GM18508 (cell line): ENCODE results near the gene PHOSPHO1.
"Not testable (repeated sequence)": the region's sequence is repeated elsewhere in the genome, so short reads cannot be mapped to it uniquely, and the experiment has no call there.

Experiments
- ATAC-seq: cut with Tn5 transposase; IDR thresholded peaks from one replicate; pipeline ENCODE4 v1.9.1; 2021; ENCODE audit warnings: moderate number of reproducible peaks; ENCODE audit not compliant: insufficient read depth, unreplicated experiment

PHOSPHO1 gene

GRCh38 chr17:49230636-49231562, at the start of gene PHOSPHO1:
Gene PHOSPHO1 (minus strand): TSS chr17:49230787. CDS start chr17:49226691, 4,096 bp downstream.
- ATAC-seq = no peak

DNA sequence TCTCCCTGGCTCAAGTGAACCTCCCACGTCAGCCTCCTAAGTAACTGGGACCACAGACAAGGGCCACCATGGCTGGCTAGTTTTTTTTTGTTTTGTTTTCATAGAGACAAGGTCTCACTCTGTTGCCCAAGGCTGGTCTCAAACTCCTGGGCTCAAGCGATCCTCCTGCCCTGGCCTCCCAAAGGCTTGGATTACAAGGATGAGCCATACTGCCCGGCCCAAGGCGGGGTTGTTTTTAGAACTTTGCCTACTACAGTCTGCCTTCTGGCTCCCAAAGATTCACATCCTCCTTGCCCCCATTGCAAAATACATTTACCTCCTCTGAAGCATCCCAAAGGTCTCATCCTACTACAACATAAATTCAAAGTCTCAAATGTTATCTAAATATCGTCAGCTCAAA, 49.5 kb upstream of the PHOSPHO1 start:
- no peak for ATAC-seq

DNA sequence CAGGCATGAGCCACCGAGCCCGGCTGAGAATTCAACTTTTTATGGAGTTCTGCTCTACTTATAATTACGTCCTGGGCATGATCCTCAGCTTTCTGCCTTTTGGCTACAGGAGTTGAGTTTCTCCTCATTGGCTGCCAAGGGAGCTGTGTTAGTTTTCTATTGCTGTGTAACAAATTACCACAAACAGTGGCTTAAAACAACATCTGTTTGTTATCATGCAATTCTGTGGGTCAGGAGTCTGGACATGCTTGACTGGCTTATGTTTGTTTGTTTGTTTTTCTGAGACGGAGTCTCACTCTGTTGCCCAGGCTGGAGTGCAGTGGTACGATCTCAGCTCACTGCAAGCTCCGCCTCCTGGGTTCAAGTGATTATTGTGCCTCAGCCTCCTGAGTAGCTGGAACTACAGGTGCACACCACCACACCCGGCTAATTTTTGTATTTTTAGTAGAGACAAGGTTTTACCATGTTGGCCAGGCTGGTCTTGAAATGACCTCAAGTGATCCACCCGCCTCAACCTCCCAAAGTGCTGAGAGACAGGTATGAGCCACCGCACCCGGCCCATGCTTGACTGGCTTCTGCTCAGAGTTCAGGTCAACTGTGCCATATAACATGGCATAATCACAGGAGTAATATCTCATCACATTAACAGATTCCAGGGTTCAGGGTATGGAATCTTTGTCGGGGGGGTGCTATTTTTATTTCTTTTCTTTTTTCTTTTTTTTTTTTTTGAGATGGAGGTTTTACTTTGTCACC, 48.9 kb upstream of the PHOSPHO1 start:
- not testable (repeated sequence) for ATAC-seq

DNA sequence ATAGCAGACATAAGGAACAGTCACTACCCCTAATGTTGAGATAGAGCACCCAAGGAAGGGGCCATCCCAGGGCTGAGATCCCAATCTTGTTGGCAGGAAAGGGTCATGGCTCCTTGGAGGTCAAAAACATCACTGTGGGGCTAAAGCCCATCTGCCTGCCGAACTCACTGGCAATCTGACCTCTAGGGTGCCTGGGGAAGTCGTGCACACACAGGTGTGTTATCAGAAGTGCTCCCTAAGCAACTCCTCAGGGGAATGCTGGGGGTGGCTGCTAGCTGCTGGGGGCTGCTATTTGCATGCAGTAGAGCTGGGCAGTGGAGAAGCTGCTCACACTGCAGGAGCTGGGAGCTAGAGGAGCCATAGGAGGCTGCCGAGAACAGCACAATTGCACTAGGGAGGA, 47.5 kb upstream of the PHOSPHO1 start:
- ATAC-seq = no peak

DNA sequence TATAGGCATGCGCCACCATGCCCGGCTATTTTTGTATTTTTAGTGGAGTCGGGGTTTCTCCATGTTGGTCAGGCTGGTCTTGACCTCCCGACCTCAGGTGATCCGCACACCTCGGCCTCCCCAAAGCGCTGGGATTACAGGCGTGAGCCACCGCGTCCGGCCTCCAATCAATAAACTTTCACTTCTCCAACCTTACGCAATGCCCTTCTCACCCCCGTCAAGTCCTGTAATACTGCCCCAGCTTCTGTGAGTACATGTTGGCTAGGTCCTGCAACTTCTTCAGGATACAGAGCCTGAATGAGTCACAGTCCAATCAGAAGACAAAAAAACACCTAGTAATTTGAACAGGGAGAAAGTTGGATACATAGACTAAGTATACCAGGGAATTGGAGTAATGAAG, 47.1 kb upstream of the PHOSPHO1 start:
- no peak for ATAC-seq

DNA sequence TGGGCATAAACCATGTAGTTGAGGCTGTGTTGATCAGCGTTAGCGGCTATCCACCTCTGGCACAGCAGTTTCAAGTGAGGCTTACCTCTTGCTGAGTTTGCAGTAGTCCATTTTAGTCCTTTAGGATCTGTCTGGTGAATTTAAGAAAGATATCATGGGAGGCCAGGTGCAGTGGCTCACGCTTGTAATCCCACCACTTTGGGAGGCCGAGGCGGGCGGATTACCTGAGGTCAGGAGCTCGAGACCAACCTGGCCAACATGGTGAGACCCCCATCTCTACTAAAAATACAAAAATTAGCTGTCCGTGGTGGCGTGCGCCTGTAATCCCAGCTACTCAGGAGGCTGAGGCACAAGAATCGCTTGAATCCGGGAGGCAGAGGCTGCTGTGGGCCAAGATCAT, 45.4 kb upstream of the PHOSPHO1 start:
- not testable (repeated sequence) for ATAC-seq

- no peak for ATAC-seq
Observed at GRCh38 chr17:49269356-49269755, 38.8 kb upstream of the PHOSPHO1 start.

DNA sequence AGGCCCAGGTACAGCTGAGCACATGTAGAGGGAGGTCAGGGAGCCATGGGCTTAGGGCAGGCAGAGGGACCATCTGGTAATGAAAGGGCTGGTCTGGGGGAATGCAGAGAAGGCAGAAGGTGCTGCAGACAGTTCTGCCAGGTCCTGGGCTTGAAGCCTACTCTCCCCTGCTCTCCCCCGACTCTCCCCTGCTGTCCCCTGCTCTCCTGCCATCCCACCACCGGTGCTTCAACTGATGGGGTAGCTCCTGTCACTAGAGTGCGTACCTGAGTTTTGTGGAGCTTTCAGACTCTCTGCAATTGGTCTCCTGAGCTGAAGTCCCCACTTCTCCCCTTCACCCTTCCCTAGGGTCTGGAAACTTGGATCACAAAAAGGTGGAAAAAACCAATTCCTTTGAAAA, 37.3 kb upstream of the PHOSPHO1 start:
- no peak for ATAC-seq

DNA sequence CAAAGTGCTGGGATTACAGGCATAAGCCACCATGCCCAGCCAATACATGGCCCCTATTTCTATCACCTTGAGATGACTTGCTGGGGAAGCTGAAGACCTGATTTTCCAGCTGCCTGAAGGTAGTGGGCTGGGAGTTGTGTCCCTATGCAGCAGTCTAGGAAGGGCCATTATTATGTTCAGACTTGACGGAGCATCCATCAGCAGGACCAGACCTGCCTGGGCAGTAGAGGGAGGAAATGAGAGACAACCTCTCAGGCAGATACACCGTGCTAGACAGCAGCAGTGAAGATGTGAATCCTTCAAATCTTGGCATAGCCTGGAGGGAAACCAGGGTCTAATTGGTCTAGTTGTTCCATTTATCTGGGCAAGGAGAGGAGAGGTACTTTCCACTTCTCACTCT, 35.6 kb upstream of the PHOSPHO1 start:
- no peak for ATAC-seq

- ATAC-seq = not testable (repeated sequence)
Observed at GRCh38 chr17:49261540-49261939, 31.0 kb upstream of the PHOSPHO1 start.

GRCh38 chr17:49260817-49261291, 30.3 kb upstream of the PHOSPHO1 start:
- ATAC-seq = no peak

DNA sequence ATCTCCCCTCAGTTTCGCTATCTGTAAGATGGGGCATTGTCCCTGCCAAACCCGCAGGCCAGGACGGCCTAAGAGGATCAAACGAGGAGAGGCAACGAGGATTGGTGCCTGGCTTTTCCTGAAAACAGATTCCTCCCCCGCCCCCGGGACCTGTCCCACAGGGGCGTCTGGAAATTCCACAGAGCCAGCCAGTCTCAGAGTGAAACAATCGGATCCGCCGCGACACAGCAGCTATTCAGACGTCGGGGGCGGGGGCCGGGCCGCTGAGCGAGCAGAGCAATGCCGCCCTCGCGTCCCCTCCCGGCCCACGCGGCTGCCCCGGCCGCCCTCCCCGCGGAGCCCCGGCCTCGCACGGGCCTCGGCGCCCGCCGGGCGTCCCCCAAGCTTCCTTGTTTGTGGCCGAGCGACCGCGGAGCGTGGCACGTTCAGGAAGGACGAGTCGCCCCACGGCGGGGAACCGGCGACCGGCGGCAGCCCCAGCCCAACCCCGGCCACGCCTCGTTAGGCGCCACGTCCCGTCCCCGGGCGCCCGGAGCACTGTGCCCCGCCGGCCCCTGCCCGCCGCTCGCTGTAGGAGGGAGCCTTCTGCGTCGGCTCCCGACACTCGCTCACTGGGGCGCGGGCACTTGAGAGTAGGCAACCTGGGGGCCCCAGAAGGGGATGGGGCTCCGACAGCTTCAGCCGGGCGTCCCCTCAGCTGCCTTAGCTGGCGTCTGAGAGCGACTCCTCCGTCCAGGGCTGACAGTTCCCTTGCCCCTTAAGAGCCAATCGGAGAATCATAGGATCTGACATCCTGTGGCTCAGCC, 29.6 kb upstream of the PHOSPHO1 start:
- no peak for ATAC-seq

DNA sequence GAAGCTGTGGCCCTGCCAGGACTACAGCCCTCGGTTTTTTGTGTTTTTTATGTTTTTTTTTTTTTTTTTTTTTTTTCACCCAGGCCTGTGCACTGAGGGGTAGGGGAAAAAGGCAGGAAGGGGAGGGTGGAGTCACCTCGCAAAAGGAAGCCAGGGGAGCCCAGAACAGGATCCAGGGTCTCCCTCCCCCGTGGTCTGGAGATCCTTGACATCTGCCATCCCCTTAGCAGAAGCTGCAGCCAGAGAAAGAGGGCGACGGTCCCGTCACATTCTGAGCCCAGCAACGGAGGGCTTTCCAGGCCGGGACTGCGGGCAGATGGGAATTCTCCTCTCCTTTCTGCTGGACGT, 29.1 kb upstream of the PHOSPHO1 start:
- ATAC-seq = no peak

GRCh38 chr17:49258394-49258793, 27.8 kb upstream of the PHOSPHO1 start:
- ATAC-seq = no peak

GRCh38 chr17:49255125-49255524, 24.5 kb upstream of the PHOSPHO1 start:
- no peak for ATAC-seq

- ATAC-seq = no peak
Observed at GRCh38 chr17:49254066-49254465, 23.5 kb upstream of the PHOSPHO1 start.

DNA sequence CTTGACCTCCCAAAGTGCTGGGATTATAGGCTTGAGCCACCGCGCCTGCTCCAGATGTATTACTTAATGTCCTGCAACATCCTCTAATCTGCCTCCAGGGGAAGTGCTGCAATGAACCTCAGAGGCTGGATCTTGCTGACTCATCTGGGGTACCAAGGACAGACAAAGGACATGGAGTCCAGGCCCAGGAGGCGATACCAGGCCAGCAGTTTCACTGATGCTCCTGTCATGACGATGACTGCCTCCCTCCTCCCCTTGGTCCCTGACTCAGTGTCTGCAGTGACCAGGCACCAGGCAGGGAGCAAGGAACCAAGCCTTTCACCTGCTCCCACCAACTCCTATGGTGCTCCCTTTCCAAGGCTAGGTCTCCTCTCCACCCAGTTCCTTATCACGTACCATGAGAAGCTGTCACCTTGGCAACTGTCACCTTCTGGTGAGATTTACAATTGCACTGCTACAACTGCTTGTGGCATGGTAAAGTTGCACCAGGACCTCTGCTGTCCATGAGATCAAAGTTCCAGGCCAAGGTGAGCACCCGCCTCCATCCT, 21.6 kb upstream of the PHOSPHO1 start:
- ATAC-seq = no peak

DNA sequence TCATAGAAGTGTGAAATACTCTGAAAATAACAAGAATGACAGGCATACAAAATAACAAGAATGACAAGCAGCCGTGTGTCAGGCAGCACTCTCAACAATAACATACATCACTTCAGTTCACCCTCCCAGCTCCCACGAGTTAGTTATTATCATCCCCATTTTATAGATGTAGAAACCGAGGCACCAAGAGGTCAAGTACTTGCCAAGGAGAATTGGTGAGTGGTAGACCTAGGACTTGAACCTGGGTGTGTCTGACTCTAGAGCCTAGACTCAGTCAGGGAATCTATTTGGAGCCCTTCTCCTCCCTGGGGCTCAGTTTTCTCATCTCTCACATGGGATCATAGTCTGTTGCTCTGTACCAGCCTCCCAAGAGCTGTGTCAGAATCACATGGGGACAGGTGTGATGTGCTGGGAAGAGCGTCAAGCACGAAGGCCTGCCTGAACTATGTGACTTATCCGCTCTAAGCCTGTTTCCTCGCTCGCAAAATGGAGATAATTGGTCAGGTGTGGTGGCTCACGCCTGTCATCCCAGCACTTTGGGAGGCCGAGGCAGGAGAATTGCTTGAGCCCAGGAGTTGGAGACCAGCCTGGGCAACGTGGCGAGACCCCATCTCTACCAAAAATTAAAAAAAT, 19.4 kb upstream of the PHOSPHO1 start:
- ATAC-seq = no peak

GRCh38 chr17:49249292-49249794, 18.8 kb upstream of the PHOSPHO1 start:
- ATAC-seq = no peak

DNA sequence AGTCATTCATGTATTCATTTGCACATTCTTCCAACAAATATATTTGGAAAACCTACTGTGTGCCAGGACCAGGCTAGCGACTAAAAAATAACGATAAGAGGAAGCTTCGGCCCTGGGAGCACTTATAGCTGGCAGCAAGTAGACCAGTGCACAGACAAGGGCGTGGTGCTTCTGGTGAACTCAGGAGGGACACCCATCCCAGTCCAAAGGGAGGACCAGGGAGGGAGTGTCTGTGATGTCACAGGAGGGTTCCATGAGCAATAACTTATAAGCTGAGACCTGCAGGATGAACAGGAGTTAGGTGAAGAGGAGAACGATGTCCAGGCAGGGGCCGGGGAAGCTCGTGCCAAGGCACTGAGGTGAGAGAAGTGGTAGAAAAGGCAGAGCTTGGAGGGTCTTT, 17.4 kb upstream of the PHOSPHO1 start:
- ATAC-seq = no peak
